ENCODE results near the gene CDKAL1. TPM values are rescaled to one million over a fixed set of nuclear protein-coding genes. Genes with fewer than 3 reads are reported as not detected.
A peak's percentile ranks its signal among the peaks of the same experiment; 100 is the strongest.

CDKAL1 gene
- total RNA-seq (2021) (11.5 and 16.1 TPM in 2 replicates), Bru-seq, nascent RNA (percentile 74 among the genes with signal in this experiment), BruChase-seq, experiment 1, labeled RNA remaining after a 2-hour chase (percentile 61 among the genes with signal in this experiment), BruChase-seq, experiment 2, labeled RNA remaining after a 6-hour chase (percentile 51 among the genes with signal in this experiment)
- long read RNA-seq, transcript CDKAL1-201 (16 exons, 3,272 nt), result major isoform, 11 of 22 reads
- long read RNA-seq, partial matches to known transcripts, result 6 of 22 reads
- long read RNA-seq, other reads (novel, unspliced or antisense), result 5 of 22 reads

- H3K27ac ChIP-seq, result peak within 1 kb of the TSS; percentile 58
- peaks cover 15% of the 10 kb centered on the region for H3K79me2 ChIP-seq (ENCODE audit: low read depth)
- H3K4me1 ChIP-seq (replicated peaks; ENCODE audit: insufficient read depth), result peaks cover 13% of the 10 kb centered on the region
- peak within 1 kb of the TSS; percentile 92 for H2AFZ ChIP-seq
- H3K36me3 ChIP-seq (ENCODE audit: low read depth), result no peaks in the 10 kb centered on the region
- H4K20me1 ChIP-seq (ENCODE audit: insufficient read depth), result no peaks in the 10 kb centered on the region
- no peaks in the 10 kb centered on the region for H3K27me3 ChIP-seq (ENCODE audit: insufficient read depth, low read depth)
- DNase-seq, result peak; percentile 79 to 81
- peak within 1 kb of the TSS; percentile 77 for H3K4me3 ChIP-seq
- peak within 1 kb of the TSS; percentile 91 for H3K4me2 ChIP-seq
- intact Hi-C loops (cut with micrococcal nuclease; ENCODE audit: unreplicated experiment), result loop anchor here (1.0 kb wide), 1 partner anchor 442 kb away; no protein-coding TSS in a partner anchor
- TSS peak; percentile 45 for BruUV-seq (replicated peaks)
- POLR2A ChIA-PET (ENCODE audit: unreplicated experiment), result interaction anchor here (0.6 kb wide), 1 partner anchor 1111 kb away, joined by 3 read pairs; no protein-coding TSS in a partner anchor
- H3K9me3 ChIP-seq (ENCODE audit: insufficient read depth, low read depth), result no peaks in the 10 kb centered on the region
- H3F3A ChIP-seq (ENCODE audit: insufficient read depth, low read depth), result no peaks in the 10 kb centered on the region
- TF ChIP-seq, protein P1, sequence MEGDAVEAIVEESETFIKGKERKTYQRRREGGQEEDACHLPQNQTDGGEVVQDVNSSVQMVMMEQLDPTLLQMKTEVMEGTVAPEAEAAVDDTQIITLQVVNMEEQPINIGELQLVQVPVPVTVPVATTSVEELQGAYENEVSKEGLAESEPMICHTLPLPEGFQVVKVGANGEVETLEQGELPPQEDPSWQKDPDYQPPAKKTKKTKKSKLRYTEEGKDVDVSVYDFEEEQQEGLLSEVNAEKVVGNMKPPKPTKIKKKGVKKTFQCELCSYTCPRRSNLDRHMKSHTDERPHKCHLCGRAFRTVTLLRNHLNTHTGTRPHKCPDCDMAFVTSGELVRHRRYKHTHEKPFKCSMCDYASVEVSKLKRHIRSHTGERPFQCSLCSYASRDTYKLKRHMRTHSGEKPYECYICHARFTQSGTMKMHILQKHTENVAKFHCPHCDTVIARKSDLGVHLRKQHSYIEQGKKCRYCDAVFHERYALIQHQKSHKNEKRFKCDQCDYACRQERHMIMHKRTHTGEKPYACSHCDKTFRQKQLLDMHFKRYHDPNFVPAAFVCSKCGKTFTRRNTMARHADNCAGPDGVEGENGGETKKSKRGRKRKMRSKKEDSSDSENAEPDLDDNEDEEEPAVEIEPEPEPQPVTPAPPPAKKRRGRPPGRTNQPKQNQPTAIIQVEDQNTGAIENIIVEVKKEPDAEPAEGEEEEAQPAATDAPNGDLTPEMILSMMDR (conservative IDR thresholded peaks at IDR 0.05), result no peak
- TF ChIP-seq EZH2 (IDR thresholded peaks at IDR 0.05; ENCODE audit: low read depth), result no peak
- H3K9me2 ChIP-seq (ENCODE audit: insufficient read depth), result no peaks in the 10 kb centered on the region
- CTCF ChIA-PET, result no interaction called here
Observed at GRCh38 chr6:20534295-20535262, at the start of gene CDKAL1. CDKAL1 (plus strand) TSS chr6:20534457; CDS start chr6:20546351, 11,894 bp downstream.

DNA sequence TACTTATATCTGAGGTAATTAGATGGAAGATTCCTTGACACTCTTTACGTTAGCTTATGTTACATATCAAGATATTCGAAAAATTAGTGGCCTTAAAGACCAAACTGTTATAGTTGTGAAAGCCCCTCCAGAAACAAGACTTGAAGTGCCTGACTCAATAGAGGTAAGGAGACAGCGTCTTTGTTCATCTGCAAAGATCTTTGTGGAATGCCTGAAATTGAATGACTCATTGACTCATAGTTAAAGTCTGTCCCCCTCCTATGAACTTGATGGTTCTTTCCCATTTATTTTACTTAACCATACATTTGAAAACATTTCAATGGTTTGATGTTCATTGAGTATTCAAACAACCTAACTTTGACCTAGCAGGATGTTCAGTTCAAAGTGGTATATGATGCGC is 47.6 kb upstream of the CDKAL1 start:
- H3K36me3 ChIP-seq (ENCODE audit: low read depth), result peaks cover 29% of the 10 kb centered on the region; the same call in 1 of the 2 replicates
- no peak for TF ChIP-seq EZH2 (IDR thresholded peaks at IDR 0.05; ENCODE audit: low read depth)
- no peaks in the 10 kb centered on the region for H3K4me1 ChIP-seq (replicated peaks; ENCODE audit: insufficient read depth)
- H3K9me3 ChIP-seq (ENCODE audit: insufficient read depth, low read depth), result no peaks in the 10 kb centered on the region
- no peaks in the 10 kb centered on the region for H3K9me2 ChIP-seq (ENCODE audit: insufficient read depth)
- H2AFZ ChIP-seq, result no peak overlapping the region
- no peak overlapping the region for H3K4me3 ChIP-seq
- no peaks in the 10 kb centered on the region for H3K79me2 ChIP-seq (ENCODE audit: low read depth)
- no peaks in the 10 kb centered on the region for H3F3A ChIP-seq (ENCODE audit: insufficient read depth, low read depth)
- intact Hi-C loops (cut with micrococcal nuclease; ENCODE audit: unreplicated experiment), result no loop called here
- BruUV-seq (replicated peaks), result no TSS peak
- DNase-seq, result no peak
- POLR2A ChIA-PET (ENCODE audit: unreplicated experiment), result no interaction called here
- no peaks in the 10 kb centered on the region for H3K27me3 ChIP-seq (ENCODE audit: insufficient read depth, low read depth)
- CTCF ChIA-PET, result no interaction called here
- H4K20me1 ChIP-seq (ENCODE audit: insufficient read depth), result 0 out of 2 replicates have a peak, but pooled peaks cover 7% of the 10 kb centered on the region
- H3K27ac ChIP-seq, result no peak overlapping the region
- H3K4me2 ChIP-seq, result no peak overlapping the region

DNA sequence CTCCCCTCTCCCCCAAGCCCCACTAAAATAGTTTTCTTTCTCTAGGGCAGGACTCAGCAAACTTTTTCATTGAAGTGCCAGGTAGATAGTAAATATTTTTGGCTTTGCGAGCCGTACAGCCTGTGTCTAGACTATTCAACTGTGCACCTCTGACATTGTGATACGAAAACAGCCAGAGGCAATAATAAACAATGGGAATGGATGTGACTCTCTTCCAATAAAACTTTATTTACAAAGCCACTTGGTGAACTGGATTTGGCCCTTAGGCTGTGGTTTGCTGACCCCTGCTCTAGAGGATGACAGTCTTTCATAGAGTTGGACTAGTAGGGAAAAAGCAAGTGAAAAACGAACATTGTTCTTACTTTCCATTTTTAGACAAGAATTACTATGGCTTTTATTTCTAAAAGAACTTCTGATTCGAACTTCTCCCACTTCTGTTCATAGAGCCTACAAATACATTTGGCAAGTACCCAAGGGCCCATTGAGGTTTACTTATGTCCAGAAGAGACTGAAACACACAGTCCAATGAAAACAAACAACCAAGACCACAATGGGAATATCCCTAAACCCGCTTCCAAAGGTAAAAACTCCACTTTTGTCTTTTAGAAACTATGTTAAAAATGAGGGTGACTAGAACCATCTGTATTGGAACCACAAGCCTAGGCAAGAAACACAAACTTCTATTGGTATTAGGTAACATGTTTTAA is 46.4 kb upstream of the CDKAL1 start:
- H3K27me3 ChIP-seq (ENCODE audit: insufficient read depth, low read depth), result no peaks in the 10 kb centered on the region
- 0 out of 2 replicates have a peak, but pooled peaks cover 4% of the 10 kb centered on the region for H4K20me1 ChIP-seq (ENCODE audit: insufficient read depth)
- H3K36me3 ChIP-seq (ENCODE audit: low read depth), result peaks cover 29% of the 10 kb centered on the region; the same call in 1 of the 2 replicates
- TF ChIP-seq EZH2 (IDR thresholded peaks at IDR 0.05; ENCODE audit: low read depth), result no peak
- TF ChIP-seq, protein P1 (conservative IDR thresholded peaks at IDR 0.05), result no peak
- no peaks in the 10 kb centered on the region for H3F3A ChIP-seq (ENCODE audit: insufficient read depth, low read depth)
- ChIA-PET CTCF (no interaction called here), POLR2A (ENCODE audit: unreplicated experiment) (no interaction called here)
- H3K4me2 ChIP-seq, result no peak overlapping the region
- no peak overlapping the region for H2AFZ ChIP-seq
- no peak overlapping the region for H3K4me3 ChIP-seq
- no peaks in the 10 kb centered on the region for H3K9me3 ChIP-seq (ENCODE audit: insufficient read depth, low read depth)
- no peaks in the 10 kb centered on the region for H3K9me2 ChIP-seq (ENCODE audit: insufficient read depth)
- no peaks in the 10 kb centered on the region for H3K79me2 ChIP-seq (ENCODE audit: low read depth)
- intact Hi-C loops (cut with micrococcal nuclease; ENCODE audit: unreplicated experiment), result no loop called here
- H3K27ac ChIP-seq, result no peak overlapping the region
- H3K4me1 ChIP-seq (replicated peaks; ENCODE audit: insufficient read depth), result no peaks in the 10 kb centered on the region
- BruUV-seq (replicated peaks), result no TSS peak
- DNase-seq, result no peak
